Epithelial cell of proximal tubule (primary cell): Measurements from ENCODE around the gene FIS1. TPM values are rescaled to one million over a fixed set of nuclear protein-coding genes. Genes with fewer than 3 reads are reported as not detected.
"Not testable (repeated sequence)": the region's sequence is repeated elsewhere in the genome, so short reads cannot be mapped to it uniquely, and the experiment has no call there.

Source experiments
- DNase-seq: peaks from one replicate; pipeline ENCODE4 v3.0.0-alpha.2; 2011; ENCODE audit warnings: low read depth
- H3K4me3 ChIP-seq: 2 replicates; pipeline ENCODE4 v1.5.1; 2011; ENCODE audit warnings: low read depth, mild to moderate bottlenecking, low read length
- total RNA-seq: library from RNA; depleted of rRNA; stranded (reverse); fragments of >200 nt; gene quantifications from 2 replicates; pipeline ENCODE4 v1.2.3, GENCODE V29; 2015
- TF ChIP-seq, protein P1 (sequence below): conservative IDR thresholded peaks from 2 replicates; pipeline ENCODE4 v1.5.1; 2012; ENCODE audit warnings: low read depth, mild to moderate bottlenecking, low read length

The FIS1 gene
- total RNA-seq, 1 donor from 2014 or later, result 189 TPM

- no peak overlapping the region for H3K4me3 ChIP-seq
- no peak for DNase-seq
- TF ChIP-seq, protein P1, sequence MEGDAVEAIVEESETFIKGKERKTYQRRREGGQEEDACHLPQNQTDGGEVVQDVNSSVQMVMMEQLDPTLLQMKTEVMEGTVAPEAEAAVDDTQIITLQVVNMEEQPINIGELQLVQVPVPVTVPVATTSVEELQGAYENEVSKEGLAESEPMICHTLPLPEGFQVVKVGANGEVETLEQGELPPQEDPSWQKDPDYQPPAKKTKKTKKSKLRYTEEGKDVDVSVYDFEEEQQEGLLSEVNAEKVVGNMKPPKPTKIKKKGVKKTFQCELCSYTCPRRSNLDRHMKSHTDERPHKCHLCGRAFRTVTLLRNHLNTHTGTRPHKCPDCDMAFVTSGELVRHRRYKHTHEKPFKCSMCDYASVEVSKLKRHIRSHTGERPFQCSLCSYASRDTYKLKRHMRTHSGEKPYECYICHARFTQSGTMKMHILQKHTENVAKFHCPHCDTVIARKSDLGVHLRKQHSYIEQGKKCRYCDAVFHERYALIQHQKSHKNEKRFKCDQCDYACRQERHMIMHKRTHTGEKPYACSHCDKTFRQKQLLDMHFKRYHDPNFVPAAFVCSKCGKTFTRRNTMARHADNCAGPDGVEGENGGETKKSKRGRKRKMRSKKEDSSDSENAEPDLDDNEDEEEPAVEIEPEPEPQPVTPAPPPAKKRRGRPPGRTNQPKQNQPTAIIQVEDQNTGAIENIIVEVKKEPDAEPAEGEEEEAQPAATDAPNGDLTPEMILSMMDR, result no peak
Measured at GRCh38 chr7:101206665-101207042, 38.2 kb downstream of the FIS1 start.

DNA sequence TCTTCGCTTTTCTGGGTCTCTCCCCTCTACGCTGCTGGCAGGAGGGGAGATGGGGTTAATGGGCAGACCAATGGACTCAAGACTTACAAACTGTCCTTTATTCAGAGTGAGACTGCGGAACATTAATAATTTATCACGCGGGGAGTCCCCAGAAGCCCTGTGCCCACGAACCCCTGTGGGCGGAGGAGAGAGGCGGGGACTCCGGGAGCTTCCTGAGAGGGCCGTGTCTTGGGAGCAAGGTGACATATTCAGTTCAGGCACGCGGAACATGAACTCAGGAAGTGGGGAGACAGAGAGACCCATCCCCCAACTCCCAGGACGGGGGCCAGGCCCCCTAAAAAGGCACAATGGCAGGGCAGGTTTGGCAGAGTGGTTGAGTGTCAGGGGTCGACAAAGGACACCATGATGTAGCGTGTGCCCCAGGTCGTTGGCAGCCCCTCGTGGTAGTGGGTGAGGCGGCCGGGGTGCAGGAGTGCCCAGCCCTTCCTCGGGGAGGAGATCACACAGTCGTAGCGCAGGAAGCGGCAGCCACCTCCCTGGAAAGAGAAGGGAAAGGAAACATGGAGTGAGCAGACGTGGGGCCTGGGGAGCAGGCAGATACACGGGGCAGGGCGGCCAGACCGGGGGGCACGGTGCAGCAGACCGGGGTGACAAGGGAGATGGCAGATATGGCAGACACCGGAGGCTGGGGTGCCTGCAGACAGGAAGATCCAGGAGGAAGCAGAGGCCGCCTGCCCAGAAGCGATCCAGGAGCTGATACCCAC is 38.8 kb downstream of the FIS1 start:
- TF ChIP-seq, protein P1, result no peak
- no peak for DNase-seq
- H3K4me3 ChIP-seq, result no peak overlapping the region

DNA sequence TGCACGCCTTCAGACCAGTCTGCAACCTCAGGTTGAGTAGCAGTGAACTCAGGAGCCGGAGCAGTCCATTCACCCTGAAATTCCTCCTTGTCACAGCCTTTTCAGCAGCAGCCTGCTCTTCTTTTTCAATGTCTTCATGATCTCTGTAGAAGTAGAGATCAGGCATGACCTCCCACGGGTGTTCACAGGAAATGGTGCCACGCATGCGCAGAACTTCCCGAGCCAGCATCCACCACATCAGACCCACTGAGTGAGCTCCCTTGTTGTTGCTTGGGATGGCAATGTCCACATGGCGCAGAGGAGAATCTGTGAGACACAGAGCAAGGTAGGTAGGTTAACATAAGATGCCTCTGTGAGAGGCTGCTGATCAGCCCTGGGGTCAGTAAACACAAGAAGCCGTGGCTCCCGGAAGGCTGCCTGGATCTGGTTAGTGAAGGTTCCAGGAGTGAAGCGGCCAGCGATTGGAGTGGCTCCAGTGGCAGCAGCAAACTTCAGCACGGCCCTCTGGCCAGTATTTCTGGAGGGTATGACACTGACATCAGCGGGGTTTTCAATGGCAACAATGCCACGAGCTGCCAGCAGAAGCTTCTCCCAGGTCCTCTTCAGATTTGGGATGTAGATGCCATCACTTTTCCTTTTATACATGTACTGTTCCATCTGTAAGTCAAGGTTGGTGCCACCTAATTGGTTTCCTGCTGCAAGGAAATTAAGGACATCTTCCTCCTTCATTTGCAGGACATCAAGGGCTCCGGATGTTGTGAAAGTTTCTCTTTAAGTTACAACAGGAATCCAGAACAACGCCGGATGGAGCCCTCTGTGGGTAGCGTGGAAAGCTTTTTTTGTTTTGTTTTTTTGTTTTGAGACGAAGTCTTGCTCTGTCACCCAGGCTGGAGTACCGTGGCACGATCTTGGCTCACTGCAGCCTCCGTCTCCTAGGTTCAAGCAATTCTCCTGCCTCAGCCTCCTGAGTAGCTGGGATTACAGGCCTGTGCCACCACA is 40.8 kb downstream of the FIS1 start:
- DNase-seq, H3K4me3 ChIP-seq: not testable (repeated sequence)

- DNase-seq, result no peak
- no peak overlapping the region for H3K4me3 ChIP-seq
- TF ChIP-seq, protein P1, result no peak
Measured at GRCh38 chr7:101202603-101202918, 42.3 kb downstream of the FIS1 start.

- no peak for DNase-seq
- TF ChIP-seq, protein P1, result no peak
- peak overlapping the region; percentile 14 for H3K4me3 ChIP-seq
Measured at GRCh38 chr7:101201695-101202602, 42.9 kb downstream of the FIS1 start.

- H3K4me3 ChIP-seq, result peak within 1 kb of the TSS; percentile 14
- TF ChIP-seq, protein P1, result no peak
- DNase-seq, result no peak
Measured at GRCh38 chr7:101200862-101201599, 43.9 kb downstream of the FIS1 start, which contains the start of gene MOGAT3. Gene MOGAT3, minus strand, starts transcription at chr7:101201036. Its CDS starts 182 bp downstream, at chr7:101200854.
